ENCODE data around the gene TTC7B.

The TTC7B gene

GRCh38 chr14:90699016-90699415, 117.2 kb downstream of the TTC7B start:
- DNase-seq: no peak

DNA sequence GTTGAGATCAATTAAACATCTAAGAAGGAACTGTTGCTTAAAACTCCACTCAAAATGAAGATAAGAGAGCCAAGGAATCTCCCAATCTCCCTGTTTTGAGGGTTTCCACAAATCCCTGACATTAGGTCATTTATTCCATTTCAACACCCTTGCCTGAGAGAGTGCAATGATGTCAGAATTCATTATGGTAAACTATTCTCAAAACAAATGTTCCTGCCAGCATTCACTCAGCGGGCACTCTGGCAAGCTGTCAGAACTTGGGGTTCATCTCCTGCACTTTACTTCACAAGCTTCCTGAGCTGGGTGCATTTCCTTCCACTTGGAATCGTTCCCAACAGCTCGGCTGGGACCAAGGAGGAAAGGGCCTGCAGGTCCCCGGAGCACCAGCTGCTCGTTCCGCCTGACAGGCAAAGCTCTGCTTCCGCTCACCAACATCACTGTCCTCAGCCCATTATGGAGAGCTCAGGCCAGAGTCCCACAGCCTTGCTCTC, 117.8 kb downstream of the TTC7B start:
- peak in 1 of 3 donors; percentile 35 for DNase-seq

- peak; percentile 82 to 88 (median 88) for DNase-seq
These were observed 118.5 kb downstream of the TTC7B start for GRCh38 chr14:90697577-90698206.

- no peak for DNase-seq
These were observed 119.1 kb downstream of the TTC7B start for GRCh38 chr14:90697132-90697531.

DNA sequence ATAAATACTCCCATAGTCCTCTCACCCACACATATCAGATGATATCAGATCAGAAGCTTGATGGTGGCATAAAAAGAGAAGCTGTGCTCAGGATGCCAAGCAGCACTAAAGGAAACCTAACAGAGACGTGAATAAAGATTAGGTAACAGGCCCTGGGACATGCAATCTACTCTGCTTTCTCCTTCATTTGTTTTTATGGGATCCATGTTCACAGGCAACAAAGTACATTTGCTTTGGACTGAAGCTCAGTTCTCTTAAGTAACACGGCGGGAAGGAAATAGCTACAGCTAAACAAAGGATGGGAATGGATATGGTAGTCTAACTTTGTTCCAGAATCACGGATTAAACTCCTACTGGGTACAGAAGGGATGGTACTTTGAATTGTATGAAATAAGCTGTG, 119.5 kb downstream of the TTC7B start:
- DNase-seq: no peak

DNA sequence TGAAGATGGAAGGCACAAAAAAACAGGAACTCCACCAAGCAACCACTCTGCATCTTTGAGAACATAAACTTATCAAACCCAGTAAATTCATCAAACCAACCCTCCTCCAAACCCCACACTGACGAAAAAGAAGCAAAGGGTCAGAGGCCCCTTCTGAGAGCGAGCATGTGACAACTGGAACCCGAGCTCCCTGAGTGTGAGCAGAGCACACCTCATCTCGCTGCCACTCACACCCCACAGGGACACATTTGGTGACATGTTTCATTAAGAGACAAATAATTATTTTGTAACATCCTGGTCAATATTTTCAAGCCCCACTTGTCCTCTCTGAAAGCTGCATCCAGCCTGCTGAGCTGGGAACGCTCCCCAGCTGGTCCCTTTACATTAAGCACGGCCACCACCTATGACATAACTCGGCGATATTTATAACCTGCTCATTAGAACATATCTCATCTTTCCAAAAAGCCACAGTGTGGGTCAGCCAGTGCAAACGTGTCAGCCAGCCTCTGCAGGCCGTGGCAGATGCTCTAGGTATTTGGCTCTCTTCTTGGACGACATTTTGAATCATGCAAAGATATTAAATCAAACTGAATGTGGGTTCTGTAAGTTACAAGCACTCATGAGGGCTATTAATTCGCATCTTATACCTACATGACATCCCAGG, 120.1 kb downstream of the TTC7B start:
- no peak for DNase-seq

DNA sequence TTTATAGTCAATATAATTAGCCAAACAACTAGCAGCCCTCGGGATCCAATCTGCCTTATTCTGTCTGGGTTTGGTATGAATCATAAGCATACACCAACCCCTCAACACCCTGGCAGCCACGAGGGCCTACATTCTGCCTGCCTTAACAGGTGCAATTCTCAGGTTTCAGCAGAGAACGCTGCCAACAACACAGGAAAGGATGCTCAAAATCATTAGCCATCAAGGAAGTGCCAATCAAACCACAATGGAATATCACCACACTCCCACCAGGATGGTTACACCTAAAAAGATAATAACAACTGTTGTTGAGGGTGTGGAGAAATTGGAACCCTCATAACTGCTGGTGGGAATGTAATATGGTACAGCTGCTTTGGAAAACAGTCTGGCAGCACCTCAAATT, 122.8 kb downstream of the TTC7B start:
- DNase-seq: no peak

DNA sequence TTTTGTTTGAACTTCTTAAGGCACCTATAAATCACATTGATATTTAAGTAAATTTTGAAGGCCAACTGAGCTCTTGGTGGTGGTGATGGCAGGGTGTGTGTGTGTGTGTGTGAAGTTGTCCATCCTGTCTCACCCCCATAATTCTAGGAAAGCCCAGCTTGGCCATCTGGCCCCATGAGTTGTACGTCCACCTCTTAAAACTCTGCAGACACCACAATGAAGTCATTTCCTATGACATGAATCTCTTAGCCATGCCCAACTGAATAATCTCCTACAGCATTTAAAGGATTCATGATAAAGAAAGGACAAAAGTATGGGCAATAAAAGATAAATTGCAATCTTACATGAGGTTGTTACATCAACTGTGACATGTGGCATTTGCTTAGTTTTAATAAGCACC, 123.4 kb downstream of the TTC7B start:
- DNase-seq: no peak

DNA sequence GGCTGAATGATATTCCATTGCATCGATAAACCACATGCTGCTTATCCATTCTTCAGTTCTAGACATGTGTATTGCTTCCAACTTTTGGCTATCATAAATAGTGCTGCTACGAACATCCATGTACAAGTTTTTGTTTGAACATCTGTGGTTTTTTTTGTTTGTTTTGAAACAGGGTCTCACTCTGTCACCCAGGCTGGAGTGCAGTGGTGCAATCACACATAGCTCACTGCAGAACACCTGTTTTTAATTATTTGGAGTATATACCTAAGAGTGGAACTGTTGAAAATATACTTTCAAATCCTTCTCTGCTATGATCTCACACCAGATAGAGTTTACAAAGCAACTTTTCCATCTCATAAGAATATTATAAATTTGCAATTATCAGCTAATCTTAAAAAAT, 124.2 kb downstream of the TTC7B start:
- DNase-seq: no peak

- DNase-seq: no peak
These were observed 124.6 kb downstream of the TTC7B start for GRCh38 chr14:90691627-90692026.

- no peak for DNase-seq
These were observed 128.6 kb downstream of the TTC7B start for GRCh38 chr14:90687680-90688079.

- no peak for DNase-seq
These were observed 133.6 kb downstream of the TTC7B start for GRCh38 chr14:90682615-90683014.

DNA sequence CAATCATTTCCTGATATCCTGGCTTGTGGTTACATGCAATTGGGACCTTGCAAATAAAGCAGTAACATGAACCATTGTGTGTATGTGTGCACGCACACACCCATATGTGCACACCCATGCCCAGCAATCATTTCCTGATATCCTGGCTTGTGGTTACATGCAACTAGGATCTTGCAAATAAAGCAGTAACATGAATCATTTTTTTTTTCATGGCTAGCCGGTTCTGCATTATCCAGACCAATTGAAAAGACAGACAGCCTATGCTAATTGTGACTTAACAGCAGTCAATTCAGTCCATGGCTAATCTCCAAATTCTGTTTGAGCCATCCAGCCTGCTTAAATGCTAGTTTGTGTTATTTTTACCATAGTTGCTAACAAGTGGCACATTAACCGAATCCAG, 134.3 kb downstream of the TTC7B start:
- peak in 2 of 3 donors; percentile 34 to 38 for DNase-seq

- no peak for DNase-seq
These were observed 137.3 kb downstream of the TTC7B start for GRCh38 chr14:90678846-90679362.

GRCh38 chr14:90678420-90678819, 137.8 kb downstream of the TTC7B start:
- DNase-seq: peak; percentile 39 to 81 (median 69)

DNA sequence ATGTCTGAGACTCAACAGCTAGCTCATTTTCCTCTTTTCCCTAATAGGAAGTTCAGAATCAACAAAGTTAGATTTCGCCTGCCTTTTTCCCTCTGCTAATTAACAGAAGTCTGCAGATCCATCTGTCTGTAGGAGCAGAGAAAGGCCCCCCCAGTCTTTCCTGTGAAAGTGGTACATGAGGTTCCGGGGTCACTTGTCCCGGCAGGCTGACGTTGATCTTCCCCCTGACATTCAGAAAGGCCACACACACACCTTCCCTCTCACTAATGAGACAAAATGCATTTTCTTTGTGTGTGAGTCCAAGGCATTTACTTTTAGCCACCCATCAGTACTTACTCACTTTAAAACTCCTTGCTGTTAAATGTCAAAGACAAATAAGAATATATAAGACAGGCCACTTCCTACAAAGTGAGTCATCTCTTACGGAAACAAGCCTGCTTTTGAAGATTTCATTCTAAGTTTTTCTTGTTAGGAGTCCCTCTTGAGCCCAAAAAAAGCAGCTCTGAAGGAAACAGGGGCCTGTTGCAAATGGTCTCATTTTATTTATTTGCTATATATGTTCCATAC, 138.7 kb downstream of the TTC7B start:
- DNase-seq: peak; percentile 50 to 83 (median 77)

- DNase-seq: peak; percentile 50 to 68 (median 52)
These were observed 139.3 kb downstream of the TTC7B start for GRCh38 chr14:90676912-90677311.

DNA sequence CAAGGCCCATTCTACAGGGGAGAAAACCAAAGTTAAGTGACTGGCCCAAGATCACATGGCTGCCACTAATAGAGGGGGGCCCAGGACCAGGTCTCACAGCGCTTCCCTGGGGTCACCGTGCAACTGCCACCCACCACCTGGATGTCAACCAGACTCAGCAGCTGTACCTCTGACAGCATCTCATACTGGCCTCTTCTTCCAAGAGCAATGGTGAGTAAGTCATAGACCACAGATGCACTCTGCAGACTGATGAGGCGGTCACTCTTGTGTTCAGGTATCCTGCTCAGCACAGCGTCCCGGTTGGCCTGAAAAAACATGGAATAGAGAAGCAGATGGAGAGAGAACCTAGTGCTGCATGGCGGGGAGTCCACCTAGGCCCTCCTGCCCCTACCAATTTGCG, 139.9 kb downstream of the TTC7B start:
- DNase-seq: no peak

DNA sequence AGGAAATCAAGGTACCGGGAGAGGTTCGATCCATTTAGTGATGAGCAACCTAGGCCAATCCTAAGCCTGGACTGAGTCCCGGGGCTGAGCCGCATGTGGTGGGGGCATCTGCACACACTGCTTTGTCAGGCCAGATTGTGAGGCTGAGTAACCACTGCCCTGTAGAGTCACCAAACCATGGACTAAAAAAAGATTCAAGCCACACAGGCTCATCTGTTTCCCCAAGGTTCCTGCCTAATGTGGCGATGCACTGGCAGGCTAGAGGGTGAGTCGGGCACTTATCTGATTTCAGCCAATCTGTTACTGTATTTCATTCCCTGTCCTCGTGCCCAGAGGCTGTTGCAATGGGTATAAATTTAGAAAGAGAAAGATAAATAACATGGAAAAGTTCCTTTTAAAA, 140.8 kb downstream of the TTC7B start:
- DNase-seq: peak; percentile 67 to 72 (median 71)

DNA sequence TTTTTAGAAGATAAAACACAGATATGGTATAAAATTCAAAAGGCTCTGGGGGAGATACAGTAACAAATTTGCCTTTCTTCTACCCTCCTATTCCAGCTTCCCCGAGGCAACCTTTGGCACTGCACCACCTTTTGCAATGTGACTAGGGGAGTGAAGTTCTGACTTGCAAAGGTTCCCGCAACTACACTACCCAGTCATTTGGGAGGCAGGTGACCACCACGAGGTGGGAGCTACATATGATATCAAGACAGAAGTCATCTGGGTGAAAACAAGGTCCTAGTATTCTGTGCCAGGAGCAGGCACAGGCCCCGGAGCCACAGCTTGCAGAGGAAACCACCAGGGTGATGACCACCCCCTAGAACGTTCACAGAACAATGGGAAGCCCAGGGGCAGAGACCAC, 141.5 kb downstream of the TTC7B start:
- DNase-seq: no peak

- DNase-seq: peak; percentile 49 to 66 (median 60)
These were observed 142.1 kb downstream of the TTC7B start for GRCh38 chr14:90674043-90674670.

DNA sequence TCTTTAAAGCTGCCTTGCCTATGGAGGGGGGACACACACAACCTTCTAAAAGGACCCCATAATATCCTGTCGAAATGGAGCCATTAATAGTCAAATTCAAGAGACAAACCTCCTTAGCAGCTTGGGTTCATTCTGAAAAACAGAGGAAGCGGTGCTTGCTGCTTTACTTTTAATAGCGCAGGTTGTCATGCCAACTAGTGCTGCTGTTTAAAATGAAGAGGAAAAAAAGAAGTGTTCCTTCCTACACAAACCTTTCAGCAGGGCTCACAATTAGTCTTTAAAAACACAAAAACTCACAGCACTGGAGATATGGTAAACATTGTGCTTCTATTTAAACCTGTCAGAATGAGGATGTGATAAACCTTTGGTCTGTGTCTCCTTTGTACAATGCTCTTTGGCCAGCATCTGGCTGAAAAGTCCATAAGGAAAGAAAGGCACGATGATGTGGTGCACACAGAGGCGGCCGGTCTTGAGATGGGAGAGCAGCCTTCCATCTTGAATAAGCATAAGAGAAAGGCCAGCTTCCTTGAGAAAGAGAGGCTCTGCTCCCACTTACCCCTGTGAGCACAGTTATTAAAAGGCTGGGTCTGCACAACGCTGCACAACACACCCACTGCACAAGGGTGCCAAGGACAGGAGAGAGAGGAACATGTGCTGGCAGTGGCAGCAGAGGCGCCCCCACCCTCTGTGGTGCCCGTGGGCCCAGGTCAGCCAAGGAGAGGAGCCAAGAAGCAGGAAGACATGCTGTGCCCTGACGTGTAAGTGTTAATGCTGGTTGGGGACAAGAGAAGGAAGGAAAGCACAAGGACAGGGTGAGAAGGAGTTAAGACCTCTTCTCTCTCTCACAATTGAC, 144.6 kb downstream of the TTC7B start:
- DNase-seq: peak in 1 of 3 donors; percentile 24
